ENCODE measurements around the gene SUN1. TPM values are rescaled to one million over a fixed set of nuclear protein-coding genes. Genes with fewer than 3 reads are reported as not detected.

The SUN1 gene
- total and polyA plus RNA-seq, 10 of the 15 experiments (the other 5 are each of a cell fraction or from before 2014, with no cell fraction given), result 27.8 to 107 (median 65.8) TPM

DNA sequence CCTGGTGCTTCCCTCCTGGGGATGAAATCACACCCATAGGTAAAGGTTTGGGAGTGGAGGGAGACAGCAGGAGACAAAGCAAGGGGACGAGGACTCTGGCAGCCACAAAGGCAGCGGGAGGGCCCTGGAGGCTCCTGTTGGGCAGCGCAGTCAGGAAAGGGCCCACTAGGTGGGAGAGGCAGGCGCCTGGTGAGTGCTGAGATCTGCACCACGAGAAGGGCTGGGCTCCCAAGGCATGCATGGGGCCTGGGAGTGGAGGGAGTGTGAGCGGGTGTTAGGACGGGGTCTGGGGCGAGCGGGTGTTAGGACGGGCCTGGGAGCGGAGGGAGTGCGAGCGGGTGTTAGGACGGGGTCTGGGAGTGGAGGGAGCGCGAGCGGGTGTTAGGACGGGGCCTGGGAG lies 57.1 kb downstream of the SUN1 start:
- no TSS peak for BruUV-seq (replicated peaks)
- peaks cover 14% of the 10 kb centered on the region for H3K79me2 ChIP-seq (ENCODE audit: control insufficient read depth, insufficient read depth, low read length)
- no peak overlapping the region for H3K4me2 ChIP-seq (ENCODE audit: control insufficient read depth, insufficient read depth)
- peaks cover 8 to 60% of the 10 kb centered on the region in 2 experiments; a peak in 3 of 4 replicates for H3K36me3 ChIP-seq (ENCODE audit: control insufficient read depth in 2 of 2, insufficient read depth in 2 of 2, low read length in 1 of 2)
- no peak overlapping the region for H3K27ac ChIP-seq (ENCODE audit: control insufficient read depth, insufficient read depth)
- ChIA-PET CTCF (no interaction called here), POLR2A (no interaction called here), SMC1A (ENCODE audit: uncharacterized antibody, unreplicated experiment) (no interaction called here), RAD21 (ENCODE audit: unreplicated experiment) (no interaction called here)
- ATAC-seq, result no peak
- H4K20me1 ChIP-seq (ENCODE audit: control insufficient read depth, insufficient read depth), result no peaks in the 10 kb centered on the region
- intact Hi-C loops (cut with micrococcal nuclease; ENCODE audit: unreplicated experiment) (no loop called here), in situ Hi-C loops (cut with MboI) (no loop called here)
- H3K27me3 ChIP-seq (replicated peaks in 1 of 2; ENCODE audit: control insufficient read depth in 2 of 2, insufficient read depth in 2 of 2, low read length in 1 of 2), result no peaks in the 10 kb centered on the region
- no peak for DNase-seq (ENCODE audit: low read depth, low spot score)
- no peak overlapping the region for H2AFZ ChIP-seq (ENCODE audit: control insufficient read depth, low read depth, low read length)
- H3K9ac ChIP-seq (ENCODE audit: control insufficient read depth, insufficient read depth, low read length), result no peak overlapping the region
- no peaks in the 10 kb centered on the region; the same call in 2 of the 3 replicates for H3K9me3 ChIP-seq (replicated peaks; ENCODE audit: control insufficient read depth, insufficient read depth, low read length)
- no peaks in the 10 kb centered on the region for H3K4me1 ChIP-seq (ENCODE audit: control insufficient read depth, insufficient read depth, low read length)
- no peak overlapping the region for H3K4me3 ChIP-seq
- WGBS (ENCODE audit: insufficient coverage, insufficient replicate concordance, low lambda C conversion rate, missing lambda C conversion rate), result 89% methylated on average over 11 of the region's 18 CpGs
- FAIRE-seq, result no peak
- TF ChIP-seq STAT1 (conservative IDR thresholded peaks at IDR 0.05) (no peak), ETV6 (conservative IDR thresholded peaks at IDR 0.05 in 1 of 2, IDR thresholded peaks at IDR 0.05 in 1 of 2; ENCODE audit: borderline replicate concordance in 1 of 2, low read depth in 1 of 2) (no peak), SMAD5 (IDR thresholded peaks at IDR 0.05; ENCODE audit: low read depth) (no peak), LARP7 (IDR thresholded peaks at IDR 0.05) (no peak), NRF1 (conservative IDR thresholded peaks at IDR 0.05; ENCODE audit: low read depth, low read length) (no peak), CBFB (IDR thresholded peaks at IDR 0.05; ENCODE audit: low read depth) (no peak), ZBTB40 (IDR thresholded peaks at IDR 0.05; ENCODE audit: borderline replicate concordance) (no peak), ZNF622 (IDR thresholded peaks at IDR 0.05) (no peak), POLR2A (IDR thresholded peaks at IDR 0.05; ENCODE audit: low read depth, low read length) (no peak), GABPA (IDR thresholded peaks at IDR 0.05; ENCODE audit: low read depth) (no peak), ZBTB4 (CRISPR knock-in tag; IDR thresholded peaks at IDR 0.05) (no peak), ZNF24 (IDR thresholded peaks at IDR 0.05) (no peak), RUNX3 (IDR thresholded peaks at IDR 0.05; ENCODE audit: low read length) (no peak), NFYB (IDR thresholded peaks at IDR 0.05; ENCODE audit: insufficient read depth, low read depth, low read length) (no peak)
- TF ChIP-seq, protein P1, sequence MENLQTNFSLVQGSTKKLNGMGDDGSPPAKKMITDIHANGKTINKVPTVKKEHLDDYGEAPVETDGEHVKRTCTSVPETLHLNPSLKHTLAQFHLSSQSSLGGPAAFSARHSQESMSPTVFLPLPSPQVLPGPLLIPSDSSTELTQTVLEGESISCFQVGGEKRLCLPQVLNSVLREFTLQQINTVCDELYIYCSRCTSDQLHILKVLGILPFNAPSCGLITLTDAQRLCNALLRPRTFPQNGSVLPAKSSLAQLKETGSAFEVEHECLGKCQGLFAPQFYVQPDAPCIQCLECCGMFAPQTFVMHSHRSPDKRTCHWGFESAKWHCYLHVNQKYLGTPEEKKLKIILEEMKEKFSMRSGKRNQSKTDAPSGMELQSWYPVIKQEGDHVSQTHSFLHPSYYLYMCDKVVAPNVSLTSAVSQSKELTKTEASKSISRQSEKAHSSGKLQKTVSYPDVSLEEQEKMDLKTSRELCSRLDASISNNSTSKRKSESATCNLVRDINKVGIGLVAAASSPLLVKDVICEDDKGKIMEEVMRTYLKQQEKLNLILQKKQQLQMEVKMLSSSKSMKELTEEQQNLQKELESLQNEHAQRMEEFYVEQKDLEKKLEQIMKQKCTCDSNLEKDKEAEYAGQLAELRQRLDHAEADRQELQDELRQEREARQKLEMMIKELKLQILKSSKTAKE (IDR thresholded peaks at IDR 0.05; ENCODE audit: low read depth, poor library complexity, severe bottlenecking), result no peak
